ENCODE measurements around the gene ALOX5AP.

The ALOX5AP gene

GRCh38 chr13:30759748-30760147, 24.4 kb downstream of the ALOX5AP start:
- no peak for DNase-seq (ENCODE audit: low read depth in 3 of 3)

- DNase-seq (ENCODE audit: low read depth in 3 of 3), result no peak
Measured at GRCh38 chr13:30762643-30763042, 27.3 kb downstream of the ALOX5AP start.

DNA sequence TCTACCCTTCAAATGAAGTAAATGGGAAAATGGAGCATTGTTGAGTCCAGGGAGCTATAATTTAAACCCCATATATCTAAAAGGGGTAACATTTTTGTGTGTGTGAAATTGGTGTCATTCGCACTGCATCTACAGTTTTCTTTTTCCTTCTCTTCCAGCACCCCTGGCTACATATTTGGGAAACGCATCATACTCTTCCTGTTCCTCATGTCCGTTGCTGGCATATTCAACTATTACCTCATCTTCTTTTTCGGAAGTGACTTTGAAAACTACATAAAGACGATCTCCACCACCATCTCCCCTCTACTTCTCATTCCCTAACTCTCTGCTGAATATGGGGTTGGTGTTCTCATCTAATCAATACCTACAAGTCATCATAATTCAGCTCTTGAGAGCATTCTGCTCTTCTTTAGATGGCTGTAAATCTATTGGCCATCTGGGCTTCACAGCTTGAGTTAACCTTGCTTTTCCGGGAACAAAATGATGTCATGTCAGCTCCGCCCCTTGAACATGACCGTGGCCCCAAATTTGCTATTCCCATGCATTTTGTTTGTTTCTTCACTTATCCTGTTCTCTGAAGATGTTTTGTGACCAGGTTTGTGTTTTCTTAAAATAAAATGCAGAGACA, 28.6 kb downstream of the ALOX5AP start:
- DNase-seq (ENCODE audit: low read depth in 3 of 3), result no peak

DNA sequence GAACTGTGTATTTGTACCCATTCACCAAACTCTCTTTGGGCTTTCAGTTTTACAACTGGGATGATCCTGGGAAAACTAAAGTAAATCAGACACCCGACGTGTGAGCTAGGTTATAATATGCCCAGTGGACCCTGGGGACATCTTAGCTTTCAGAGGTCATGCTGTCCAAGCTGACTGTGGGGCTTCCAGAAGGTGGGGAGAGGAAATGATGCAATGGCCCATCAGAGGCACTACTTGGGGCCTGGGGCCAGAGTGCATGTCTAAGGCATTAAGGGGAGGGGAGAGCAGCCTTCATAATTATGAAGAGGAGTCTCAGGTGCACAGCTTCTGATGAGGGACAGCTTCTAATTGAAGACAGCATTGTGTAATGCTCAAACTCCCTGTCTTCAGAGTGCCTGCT, 30.9 kb downstream of the ALOX5AP start:
- DNase-seq (ENCODE audit: low read depth in 3 of 3), result no peak

DNA sequence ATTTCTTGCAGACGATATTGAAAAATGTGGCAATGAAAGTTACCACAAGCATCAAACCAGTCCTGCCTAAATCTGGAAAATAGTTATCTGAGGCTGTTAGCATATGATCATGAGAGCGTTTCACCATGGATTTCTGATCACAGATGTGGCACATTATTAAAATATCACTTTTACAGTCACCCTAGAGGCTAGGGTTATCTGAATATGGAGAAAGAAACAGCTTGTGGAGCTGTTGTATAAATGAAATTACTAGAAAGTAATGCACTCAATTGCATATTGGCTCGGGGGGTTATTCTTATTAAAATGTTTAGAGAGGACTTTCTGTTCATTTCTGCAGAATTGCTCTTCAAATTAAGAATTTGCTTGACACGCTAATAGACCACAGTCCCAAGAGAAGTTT, 35.6 kb downstream of the ALOX5AP start:
- no peak for DNase-seq (ENCODE audit: low read depth in 3 of 3)

GRCh38 chr13:30773561-30773960, 38.2 kb downstream of the ALOX5AP start:
- DNase-seq (ENCODE audit: low read depth in 3 of 3), result no peak

- DNase-seq (ENCODE audit: low read depth in 3 of 3), result no peak
Measured at GRCh38 chr13:30774214-30774730, 38.9 kb downstream of the ALOX5AP start.

DNA sequence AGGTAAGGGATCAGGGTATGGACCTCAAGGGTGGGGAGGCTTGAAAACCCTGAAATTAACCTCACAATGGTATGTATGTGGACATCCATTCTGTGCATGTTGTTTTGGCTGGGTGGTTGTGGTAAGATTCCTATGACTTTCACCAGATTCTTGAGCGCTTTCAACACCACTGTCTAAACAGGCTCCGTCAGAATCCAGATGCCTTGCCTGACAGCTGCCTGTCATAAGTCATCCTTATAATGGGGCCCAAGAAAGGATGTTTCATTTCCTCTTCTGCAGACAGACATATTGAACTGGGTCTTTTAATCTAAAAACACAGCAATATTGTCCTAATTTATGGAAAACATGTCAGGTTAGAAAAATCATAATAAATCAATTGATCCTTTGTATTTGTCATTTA, 41.3 kb downstream of the ALOX5AP start:
- DNase-seq (ENCODE audit: low read depth in 3 of 3), result no peak

GRCh38 chr13:30779016-30779415, 43.7 kb downstream of the ALOX5AP start:
- DNase-seq (ENCODE audit: low read depth in 3 of 3), result no peak

- DNase-seq (ENCODE audit: low read depth in 3 of 3), result no peak
Measured at GRCh38 chr13:30779608-30780007, 44.3 kb downstream of the ALOX5AP start.

DNA sequence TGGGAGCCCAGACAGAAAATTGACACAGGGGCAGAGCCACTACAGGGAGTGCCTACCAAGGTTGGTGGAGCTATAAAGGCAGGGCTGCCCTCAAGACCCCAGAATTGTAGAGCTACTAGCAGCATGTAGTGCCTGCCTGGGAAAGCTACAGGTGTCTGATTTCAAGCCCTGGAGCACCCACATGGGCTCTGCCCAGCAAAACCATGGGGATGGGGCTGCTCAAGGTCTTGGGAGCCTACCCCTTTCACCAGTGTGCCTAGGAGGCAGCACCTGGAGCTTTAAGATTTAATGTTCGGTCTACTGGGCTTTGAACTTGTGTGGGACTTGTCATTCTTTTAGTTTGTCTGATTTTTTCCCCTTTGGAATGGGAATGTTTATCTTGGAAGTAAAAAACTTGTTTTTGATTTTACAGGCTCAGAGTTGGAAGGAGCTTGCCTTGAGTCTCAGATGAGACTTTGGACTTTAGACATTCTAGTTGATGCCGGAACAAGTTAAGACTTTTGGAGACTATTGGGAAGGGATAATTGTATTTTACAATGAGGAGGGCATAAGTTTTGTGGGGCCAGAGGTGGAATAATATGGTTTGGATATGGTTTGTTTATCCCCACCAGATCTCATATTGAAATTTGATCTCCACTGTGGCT, 45.1 kb downstream of the ALOX5AP start:
- DNase-seq (ENCODE audit: low read depth in 3 of 3), result no peak

- DNase-seq (ENCODE audit: low read depth in 3 of 3), result no peak
Measured at GRCh38 chr13:30785191-30785850, 50.0 kb downstream of the ALOX5AP start.

DNA sequence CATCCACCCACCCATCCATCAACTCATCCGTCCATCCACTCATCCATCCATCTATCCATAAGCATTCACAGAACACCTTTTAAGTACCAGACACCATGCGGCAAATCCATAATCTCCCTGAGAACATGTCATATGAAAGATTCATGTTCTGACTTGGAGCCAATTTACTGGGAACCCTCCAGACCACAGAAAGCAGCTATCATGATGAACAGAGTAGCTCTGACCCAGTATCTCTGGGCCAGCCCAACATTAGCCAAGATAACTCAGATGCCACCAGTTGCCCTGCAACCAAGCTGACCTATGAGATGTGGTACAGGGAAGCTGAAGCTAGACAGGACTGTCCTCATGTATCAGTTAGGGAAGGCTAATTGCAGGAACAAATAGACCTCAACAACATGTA, 51.3 kb downstream of the ALOX5AP start:
- DNase-seq (ENCODE audit: low read depth in 3 of 3), result no peak

GRCh38 chr13:30787738-30788525, 52.6 kb downstream of the ALOX5AP start:
- DNase-seq (ENCODE audit: low read depth in 3 of 3), result no peak

DNA sequence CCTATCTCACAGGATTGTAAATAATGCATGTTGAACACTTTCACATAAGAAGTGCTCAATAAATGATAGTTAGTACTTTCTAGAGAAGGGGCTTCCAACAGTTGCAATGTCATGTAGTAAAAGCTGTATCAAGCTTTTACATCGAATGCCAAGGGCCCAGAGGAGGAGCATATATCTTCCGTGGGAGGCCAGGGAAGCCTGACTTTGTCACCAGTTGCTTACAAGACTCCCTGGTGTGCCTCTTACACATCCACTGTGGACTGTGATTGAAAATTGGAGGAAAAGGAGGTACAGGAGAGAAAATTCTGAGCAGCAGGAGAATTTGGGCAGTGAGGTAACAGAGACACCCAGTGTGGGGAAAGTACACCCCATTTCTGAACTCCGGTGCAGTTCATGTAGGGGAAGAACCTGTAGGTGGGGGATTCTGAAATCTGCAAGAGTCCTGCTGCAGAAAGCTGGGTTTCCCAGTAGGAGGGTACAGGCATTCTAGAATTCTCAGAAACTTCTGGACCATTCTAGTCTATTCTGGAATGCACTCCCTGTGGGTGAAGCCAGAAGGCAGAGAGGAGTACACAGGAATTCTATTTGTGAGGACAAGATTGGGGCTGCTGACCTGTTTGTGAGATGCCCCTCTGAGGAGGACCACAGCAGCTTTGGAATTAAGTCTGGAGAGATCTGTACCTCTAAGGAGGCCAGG, 54.0 kb downstream of the ALOX5AP start:
- no peak for DNase-seq (ENCODE audit: low read depth in 3 of 3)

GRCh38 chr13:30790592-30790991, 55.2 kb downstream of the ALOX5AP start:
- no peak for DNase-seq (ENCODE audit: low read depth in 3 of 3)

DNA sequence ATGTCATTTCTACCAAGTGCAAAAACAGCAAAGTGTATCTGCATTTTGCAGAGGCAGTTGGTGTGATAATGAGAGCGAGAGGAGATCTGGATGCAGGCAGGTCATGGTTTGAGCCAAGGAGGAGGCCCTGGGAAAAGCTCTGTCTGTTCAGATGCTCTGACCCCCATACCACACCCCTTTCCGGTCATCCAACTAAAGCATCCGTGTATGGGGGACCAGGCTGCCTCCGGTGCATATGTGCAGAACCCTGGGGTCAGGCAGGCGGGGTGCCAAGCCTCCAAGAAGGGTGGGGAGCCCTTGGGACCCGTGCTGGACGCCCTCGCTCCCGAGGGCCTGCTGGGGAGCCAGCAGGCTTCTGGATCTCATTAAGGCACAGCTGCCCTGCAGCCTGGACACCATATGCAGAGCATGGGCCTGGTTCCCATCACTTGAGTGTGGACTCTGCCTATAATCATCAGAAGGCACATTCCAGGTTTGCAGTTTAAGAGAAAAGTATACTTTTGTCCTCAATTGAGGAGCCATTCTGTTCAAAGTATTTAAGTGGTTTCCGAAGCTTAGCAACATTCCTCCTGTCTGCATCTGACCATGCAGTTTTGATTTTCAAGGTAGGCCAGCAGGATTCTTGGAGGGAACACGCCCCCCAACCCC, 56.1 kb downstream of the ALOX5AP start:
- no peak for DNase-seq (ENCODE audit: low read depth in 3 of 3)

DNA sequence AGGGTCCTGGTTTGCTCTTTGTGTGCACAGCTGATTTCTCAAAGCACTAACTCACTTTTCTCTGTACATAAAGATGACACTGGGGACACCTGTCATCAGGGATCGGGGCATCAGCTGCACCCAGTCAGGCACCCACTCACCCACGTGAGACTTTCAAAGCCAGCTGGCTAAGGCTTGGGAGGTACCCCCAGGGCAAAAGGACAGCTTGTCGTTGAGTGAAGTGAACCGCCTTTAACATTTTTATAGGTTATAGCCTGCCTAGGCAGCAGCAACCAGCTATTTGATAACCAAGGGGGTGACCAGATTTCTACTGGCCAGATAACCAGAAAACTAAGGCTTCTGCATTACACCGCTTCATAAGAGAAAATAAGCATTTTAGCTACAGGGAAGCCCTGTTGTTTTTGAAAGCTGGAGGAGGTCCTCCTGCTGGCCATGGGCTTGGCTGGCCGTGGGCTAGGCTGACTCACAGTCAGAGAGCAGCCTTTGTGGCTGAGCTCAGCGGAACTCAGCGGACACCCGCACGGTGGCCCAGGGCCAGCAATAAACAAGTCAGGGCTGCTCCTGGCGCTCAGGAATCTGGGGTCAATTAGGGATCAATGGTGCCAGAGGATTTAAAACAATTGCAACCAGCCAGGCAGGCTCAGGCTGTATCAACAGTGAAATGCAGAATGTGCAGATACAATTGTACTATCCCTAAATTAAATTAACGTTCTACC, 57.1 kb downstream of the ALOX5AP start:
- no peak for DNase-seq (ENCODE audit: low read depth in 3 of 3)

DNA sequence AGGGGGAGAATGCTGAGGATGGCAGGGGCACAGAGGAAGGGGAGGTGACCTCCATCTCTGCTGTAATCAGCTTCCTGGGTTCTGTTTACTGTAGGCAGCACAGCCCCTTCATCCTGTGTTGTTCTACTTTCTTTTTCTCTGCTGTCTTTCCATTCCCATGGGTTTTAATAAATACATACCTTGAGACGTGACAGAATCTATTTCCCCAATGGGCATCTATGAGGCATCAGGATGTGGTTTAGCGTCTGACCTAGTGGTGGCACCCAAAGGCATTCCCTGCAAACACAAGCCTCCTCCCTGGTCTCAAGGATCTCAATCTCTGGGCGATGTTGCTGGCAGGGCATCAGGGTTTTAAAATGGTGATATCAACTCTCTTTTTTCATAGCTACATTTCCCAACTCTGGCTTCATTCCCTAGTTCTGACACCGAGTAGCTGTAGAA, 60.8 kb downstream of the ALOX5AP start:
- DNase-seq (ENCODE audit: low read depth in 3 of 3), result no peak

Data from stimulated activated CD4-positive, alpha-beta T cell treated with anti-CD3 and anti-CD28 coated beads, TNF-alpha, amount 100 ng/mL, for 24 hours (primary cell).